Brain microvascular endothelial cell (primary cell): ENCODE data around the gene ADGRA1.

Experiments
- DNase-seq: peaks from one replicate; pipeline ENCODE4 v3.0.0-alpha.2; 2020
- H3K27ac ChIP-seq: fragments of 250-450 bp; sonication (Bioruptor Pico); 2 replicates; pipeline ENCODE4 v1.5.1; 2020; ENCODE audit warnings: mild to moderate bottlenecking, moderate library complexity
- H3K27me3 ChIP-seq: fragments of 250-450 bp; sonication (Bioruptor Pico); replicated peaks from 2 replicates; pipeline ENCODE4 v1.5.1; 2020; ENCODE audit warnings: mild to moderate bottlenecking
- H3K36me3 ChIP-seq: fragments of 250-450 bp; sonication (Bioruptor Pico); replicated peaks from 2 replicates; pipeline ENCODE4 v1.5.1; 2020; ENCODE audit warnings: mild to moderate bottlenecking
- H3K4me3 ChIP-seq: 2 replicates; pipeline ENCODE4 v1.5.1; 2011; ENCODE audit warnings: low read depth, mild to moderate bottlenecking, control low read depth, low read length, moderate library complexity
- CTCF ChIP-seq: IDR thresholded peaks from 2 replicates; pipeline ENCODE4 v1.5.1; 2011; ENCODE audit warnings: low read depth, mild to moderate bottlenecking, moderate library complexity, low read length, control low read depth, inconsistent platforms; ENCODE audit errors: missing control alignments
- in situ Hi-C: cut with HindIII; loops from 2 replicates; pipeline ENCODE4 v1.10.0; 2017; ENCODE audit warnings: low sequenced_read_pairs, low pct_ligation_motif_present

Gene ADGRA1

DNA sequence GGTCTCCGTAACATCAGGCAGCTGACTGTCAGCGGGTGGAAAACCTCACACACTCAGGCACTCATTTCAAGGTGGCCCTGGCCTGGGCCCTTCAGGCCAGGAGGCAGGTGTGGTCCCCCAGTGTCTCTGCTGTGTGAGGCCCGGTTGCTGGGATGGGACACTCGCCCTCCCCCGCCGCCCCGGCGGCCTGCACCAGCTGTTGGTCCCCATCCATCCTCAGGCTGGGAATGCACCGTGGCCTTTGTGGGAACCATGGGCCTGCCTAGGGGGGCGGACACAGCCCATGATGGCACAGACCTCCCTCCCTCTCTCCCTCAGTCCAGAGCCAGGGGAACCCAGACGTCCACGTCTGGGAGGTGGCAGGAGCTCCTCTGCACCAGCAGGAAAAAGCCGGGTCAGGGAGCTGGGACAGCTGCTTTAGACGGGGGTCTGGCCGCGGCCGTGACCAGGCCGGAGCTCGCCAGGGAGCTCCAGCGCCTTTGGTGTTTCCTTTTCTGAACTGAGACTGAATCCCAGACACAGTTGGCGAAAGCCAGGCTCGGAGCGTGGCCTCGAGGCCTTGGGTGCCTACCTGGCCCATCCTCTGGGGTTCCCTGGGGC lies 15.7 kb downstream of the ADGRA1 start:
- DNase-seq: no peak
- in situ Hi-C loops: no loop called here
- Histone ChIP-seq H3K4me3 (no peak overlapping the region), H3K36me3 (no peaks in the 10 kb centered on the region), H3K27me3 (peaks cover 9% of the 10 kb centered on the region), H3K27ac (no peak overlapping the region)
- no peak for TF ChIP-seq CTCF

DNA sequence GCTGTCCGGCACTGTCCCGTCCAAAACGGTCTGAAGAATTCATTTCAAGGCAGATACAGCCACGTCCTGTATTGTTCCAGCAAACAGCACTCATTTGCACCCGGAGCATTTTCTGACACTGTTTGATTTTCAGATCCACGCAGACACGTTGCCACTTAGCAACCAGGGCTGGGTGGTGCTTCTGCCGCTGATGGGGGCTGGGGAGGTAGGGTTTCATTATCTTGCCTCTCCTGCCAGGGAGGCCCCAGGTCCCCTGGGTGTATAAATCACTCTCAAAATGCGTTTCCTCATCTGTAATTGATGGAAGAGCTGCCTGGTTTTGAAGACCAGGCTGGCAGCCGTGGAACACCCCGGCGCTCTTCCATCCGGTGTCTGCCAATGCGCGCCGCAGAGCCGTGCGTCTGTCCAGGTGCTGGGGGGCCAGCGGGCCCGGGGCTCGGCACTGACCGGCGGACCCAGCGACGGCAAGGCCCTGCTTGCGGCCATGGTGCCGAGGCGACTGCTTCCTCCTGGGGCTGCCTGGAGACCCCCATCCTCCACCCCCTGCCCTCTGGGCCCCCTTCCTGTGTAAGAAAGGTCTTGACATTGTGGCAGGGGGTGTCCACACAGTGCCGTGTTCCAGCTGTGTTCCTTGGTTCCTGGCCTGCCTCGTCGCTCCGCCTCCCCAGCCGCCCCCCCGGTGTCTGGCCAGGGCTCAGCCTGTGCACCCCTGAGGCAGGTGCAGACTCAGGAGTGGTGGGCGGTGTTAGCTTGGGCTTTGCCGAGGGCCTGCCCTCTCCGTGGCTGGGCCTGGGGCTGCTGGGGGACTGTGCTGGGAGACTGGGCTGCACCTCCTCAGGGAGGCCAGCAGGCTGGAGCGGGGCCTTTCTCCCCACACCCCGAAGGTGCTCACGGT lies 16.6 kb downstream of the ADGRA1 start:
- TF ChIP-seq CTCF: no peak
- in situ Hi-C loops: no loop called here
- H3K36me3 ChIP-seq: no peaks in the 10 kb centered on the region
- peaks cover 9% of the 10 kb centered on the region for H3K27me3 ChIP-seq
- no peak for DNase-seq
- no peak overlapping the region for H3K4me3 ChIP-seq
- no peak overlapping the region for H3K27ac ChIP-seq

DNA sequence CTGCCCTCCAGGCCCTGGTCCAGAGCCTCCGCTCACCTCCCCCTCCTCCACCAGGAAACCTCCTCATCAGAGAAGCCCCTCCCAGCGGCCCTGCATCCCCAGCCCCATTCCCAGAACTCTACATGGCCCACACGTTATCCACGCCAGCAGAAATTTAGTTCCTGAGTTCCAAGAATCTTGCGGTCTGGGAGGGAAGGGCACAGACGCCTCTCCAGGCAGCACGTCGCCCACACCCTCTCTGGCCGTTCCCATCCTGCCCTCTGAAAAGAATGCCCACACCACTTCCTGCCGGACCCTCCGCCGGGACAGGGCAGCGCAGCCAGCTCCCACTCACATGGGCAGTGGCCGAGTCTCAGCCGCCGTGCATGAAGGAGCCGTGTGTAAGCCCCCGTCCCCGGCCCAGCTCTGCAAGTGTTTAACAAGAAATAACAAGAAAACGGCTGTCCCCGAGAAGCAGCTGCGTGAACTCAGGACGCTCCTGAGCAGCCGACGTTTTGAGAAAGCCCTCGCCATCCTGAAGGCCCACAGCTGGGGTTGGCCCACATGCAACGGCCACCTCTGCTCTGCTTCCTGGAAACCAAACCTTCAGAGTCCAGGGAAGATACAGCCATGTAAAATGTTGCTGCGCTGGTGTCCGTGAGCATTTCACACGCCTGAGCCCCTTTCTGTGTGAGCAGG lies 17.4 kb downstream of the ADGRA1 start:
- no peak for TF ChIP-seq CTCF
- no peaks in the 10 kb centered on the region for H3K36me3 ChIP-seq
- no peak for DNase-seq
- H3K4me3 ChIP-seq: no peak overlapping the region
- H3K27ac ChIP-seq: no peak overlapping the region
- peaks cover 9% of the 10 kb centered on the region for H3K27me3 ChIP-seq
- in situ Hi-C loops: no loop called here

DNA sequence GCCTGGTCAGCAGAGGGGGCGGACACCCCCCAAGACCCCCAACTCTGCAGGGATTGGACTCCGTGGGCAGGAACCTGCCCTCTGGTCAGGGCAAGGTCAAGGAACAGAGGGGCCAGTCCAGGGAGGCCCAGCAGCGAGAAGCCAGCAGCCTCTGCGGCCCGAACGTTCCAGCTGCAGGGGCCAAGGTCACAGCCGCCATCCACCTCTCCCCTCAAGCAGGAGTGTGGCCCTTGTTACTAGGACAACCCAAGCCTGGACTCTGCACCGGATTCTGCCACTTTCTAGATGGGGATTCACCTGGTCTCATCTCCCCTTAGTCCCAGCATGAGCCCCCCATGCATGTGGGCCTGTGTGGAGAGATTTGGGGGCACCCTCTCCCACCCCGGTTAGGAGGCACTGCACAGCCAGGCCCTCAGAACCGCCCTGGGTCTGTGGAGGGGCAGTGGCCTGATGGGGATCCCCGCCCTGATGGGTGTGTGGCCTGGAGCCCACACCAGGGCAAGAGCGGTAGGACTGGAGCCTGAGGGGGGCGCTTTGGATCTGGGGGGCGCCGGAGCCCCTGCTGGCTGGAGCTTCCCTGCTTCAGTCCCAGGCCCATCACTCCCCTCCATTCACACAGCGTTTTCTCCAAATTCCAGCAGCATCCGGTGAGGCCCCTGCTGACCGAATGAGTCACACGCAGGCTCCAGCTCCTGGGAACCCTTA lies 18.1 kb downstream of the ADGRA1 start:
- no peak for TF ChIP-seq CTCF
- H3K36me3 ChIP-seq: no peaks in the 10 kb centered on the region
- H3K4me3 ChIP-seq: no peak overlapping the region
- in situ Hi-C loops: no loop called here
- no peak for DNase-seq
- H3K27me3 ChIP-seq: peaks cover 6% of the 10 kb centered on the region
- no peak overlapping the region for H3K27ac ChIP-seq

GRCh38 chr10:133106516-133106915 lies 18.8 kb downstream of the ADGRA1 start:
- no peak for TF ChIP-seq CTCF
- Histone ChIP-seq H3K36me3 (no peaks in the 10 kb centered on the region), H3K27ac (no peak overlapping the region), H3K27me3 (peaks cover under 1% of the 10 kb centered on the region), H3K4me3 (no peak overlapping the region)
- DNase-seq: no peak
- in situ Hi-C loops: no loop called here
